Mammary epithelial cell (primary cell): ENCODE measurements around the gene ITFG2.

ENCODE experiments used
- CTCF ChIP-seq, 2 donors: IDR thresholded peaks in 1 of 2; conservative IDR thresholded peaks in 1 of 2; 2 replicates each; pipeline ENCODE4 v1.5.1; 2011 to 2012; ENCODE audit warnings: inconsistent platforms in 2 of 2, low read length in 2 of 2, mild to moderate bottlenecking in 2 of 2, control low read depth in 1 of 2, low read depth in 1 of 2; ENCODE audit not compliant: insufficient read depth in 1 of 2; ENCODE audit errors: extremely low read depth in 1 of 2
- EZH2 ChIP-seq: IDR thresholded peaks from 2 replicates; pipeline ENCODE4 v1.6.1; 2012; ENCODE audit warnings: low read length, inconsistent platforms, borderline replicate concordance

GRCh38 chr12:2792671-2793500, 19.6 kb upstream of the ITFG2 start:
- TF ChIP-seq CTCF (conservative IDR thresholded peaks at IDR 0.05 in 1 of 2, IDR thresholded peaks at IDR 0.05 in 1 of 2; ENCODE audit: extremely low read depth in 1 of 2, insufficient read depth in 1 of 2, low read depth in 1 of 2, low read length in 2 of 2) = no peak
- no peak for TF ChIP-seq EZH2
